GM19025 (cell line): Measurements from ENCODE around the gene BPIFB4.
"Not testable (repeated sequence)": the region's sequence is repeated elsewhere in the genome, so short reads cannot be mapped to it uniquely, and the experiment has no call there.

Experiments used
- ATAC-seq: cut with Tn5 transposase; IDR thresholded peaks from one replicate; pipeline ENCODE4 v1.9.1; 2021; ENCODE audit warnings: mild to moderate bottlenecking, low read depth, moderate library complexity; ENCODE audit not compliant: unreplicated experiment

BPIFB4 gene

DNA sequence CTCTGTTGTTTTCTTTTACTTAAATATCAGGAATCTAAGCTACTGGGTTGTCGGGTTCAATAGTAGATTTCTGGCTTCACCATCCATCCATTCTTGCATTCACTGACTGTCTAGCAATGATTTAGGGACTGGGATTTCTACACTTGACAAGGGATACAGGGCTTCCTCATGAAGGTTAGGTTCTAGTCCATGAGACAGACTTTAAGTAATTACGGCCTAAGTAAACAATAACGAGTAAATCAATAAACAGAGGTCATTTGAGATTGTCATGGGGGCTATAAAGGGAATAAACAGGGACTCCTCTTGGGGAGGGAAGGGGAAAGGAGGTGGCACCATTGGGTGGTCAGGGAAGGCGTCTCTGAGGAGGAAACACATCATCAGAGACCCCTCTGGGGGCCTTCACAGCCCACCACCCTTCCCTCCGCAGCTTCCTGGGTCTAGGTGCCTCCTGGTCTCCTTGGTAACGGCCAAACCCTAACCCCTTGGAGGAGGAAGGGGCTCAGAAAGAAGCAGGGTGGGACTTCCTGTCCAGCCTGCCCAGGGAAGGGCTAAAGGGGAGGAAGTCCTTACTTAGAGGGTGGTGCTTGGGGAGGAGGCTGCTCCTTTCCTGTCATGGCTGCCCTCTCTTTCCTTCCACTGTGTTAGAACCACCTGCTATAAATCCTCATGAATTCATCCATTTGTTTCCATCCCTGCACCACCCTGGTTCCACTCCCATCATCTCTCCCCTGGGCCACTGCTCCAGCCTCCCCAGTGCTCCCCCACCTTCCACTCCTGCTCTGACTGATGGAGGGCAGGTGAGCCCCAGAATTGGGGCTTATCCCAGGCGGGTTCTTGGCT is 33.3 kb downstream of the BPIFB4 start:
- ATAC-seq: no peak

GRCh38 chr20:33113387-33113908 is 34.0 kb downstream of the BPIFB4 start:
- no peak for ATAC-seq

DNA sequence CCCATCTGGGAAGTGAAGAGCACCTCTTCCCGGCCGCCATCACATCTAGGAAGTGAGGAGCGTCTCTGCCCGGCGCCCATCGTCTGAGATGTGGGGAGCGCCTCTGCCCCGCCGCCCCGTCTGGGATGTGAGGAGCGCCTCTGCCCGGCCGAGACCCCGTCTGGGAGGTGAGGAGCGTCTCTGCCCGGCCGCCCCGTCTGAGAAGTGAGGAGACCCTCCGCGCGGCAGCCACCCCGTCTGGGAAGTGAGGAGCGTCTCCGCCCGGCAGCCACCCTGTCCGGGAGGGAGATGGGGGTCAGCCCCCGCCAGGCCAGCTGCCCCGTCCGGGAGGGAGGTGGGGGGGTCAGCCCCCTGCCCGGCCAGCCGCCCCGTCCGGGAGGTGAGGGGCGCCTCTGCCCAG is 36.1 kb downstream of the BPIFB4 start:
- ATAC-seq: not testable (repeated sequence)

- ATAC-seq: no peak
These were observed 40.6 kb downstream of the BPIFB4 start for GRCh38 chr20:33119725-33120720.

DNA sequence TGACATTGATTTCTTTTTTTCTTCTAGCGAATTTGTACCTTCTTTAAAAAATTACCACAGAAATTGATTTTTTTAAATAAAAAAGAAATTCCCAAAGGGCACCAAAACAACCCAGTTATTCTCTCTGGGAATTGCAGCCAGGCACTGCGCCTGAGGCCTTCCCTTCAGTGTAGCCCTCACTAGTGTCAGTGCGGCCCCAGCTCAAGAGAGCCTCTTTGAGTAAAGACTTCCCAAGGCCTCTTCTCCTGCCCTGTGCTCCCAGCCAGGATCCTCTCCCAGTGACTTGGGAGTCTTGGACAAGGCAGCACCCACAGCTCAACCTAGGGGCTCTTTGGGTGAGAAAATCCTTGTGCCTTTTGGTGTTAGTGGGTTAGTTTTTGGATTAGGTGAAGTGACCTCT is 41.5 kb downstream of the BPIFB4 start:
- ATAC-seq: no peak

DNA sequence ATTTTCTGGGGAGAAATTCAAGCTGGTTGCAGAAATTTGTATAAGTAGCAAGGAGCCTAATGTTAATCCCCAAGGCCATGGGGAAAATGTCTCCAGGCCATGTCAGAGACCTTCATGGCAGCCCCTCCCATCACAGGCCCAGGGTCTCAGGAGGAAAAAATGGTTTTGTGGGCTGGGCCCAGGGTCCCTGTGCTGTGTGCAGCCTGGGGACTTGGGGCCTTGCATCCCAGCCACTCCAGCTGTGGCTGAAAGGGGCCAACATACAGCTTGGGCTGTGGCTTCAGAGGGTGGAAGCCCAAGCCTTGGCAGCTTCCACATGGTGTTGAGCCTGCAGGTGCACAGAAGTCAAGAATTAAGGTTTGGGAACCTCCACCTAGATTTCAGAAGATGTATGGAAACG is 42.9 kb downstream of the BPIFB4 start:
- not testable (repeated sequence) for ATAC-seq

DNA sequence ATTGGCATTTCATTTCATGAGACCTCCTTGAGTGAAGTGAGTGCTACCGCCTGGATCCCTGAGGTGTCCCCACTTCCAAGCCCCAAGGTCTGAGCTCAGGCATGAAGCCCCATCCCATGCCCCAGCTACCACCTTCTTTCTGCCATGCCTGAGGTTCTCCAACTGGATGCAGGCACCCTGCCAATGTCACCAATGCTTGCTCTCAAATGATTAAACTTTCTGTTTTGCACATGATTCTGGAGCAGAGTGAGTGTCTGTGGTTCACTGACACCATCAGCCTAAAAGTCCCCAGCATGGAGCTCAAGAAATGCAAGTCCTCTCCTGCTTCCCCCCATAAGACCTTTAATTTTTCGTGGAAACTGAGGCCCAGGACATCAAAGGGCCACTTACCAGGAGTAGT is 44.8 kb downstream of the BPIFB4 start:
- no peak for ATAC-seq

DNA sequence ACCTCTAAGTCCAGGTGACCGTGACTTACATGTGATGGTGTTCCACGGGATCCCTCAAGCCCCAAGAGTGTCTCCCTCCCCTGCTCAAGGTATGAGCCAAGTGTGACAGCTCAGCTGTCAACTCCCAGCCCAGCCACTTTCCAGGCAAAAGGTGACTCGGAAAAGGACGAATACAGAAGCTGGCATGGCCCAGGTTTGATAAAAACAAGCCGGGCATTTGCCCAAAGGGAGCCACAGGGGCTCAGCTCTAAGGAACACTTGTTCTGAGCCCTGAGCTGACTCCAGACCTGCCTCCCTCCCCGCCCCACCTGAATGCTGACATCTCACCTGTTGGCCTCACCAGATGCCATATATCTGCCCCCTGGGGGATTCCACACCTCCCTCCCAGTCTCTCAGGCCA is 45.6 kb downstream of the BPIFB4 start:
- no peak for ATAC-seq

DNA sequence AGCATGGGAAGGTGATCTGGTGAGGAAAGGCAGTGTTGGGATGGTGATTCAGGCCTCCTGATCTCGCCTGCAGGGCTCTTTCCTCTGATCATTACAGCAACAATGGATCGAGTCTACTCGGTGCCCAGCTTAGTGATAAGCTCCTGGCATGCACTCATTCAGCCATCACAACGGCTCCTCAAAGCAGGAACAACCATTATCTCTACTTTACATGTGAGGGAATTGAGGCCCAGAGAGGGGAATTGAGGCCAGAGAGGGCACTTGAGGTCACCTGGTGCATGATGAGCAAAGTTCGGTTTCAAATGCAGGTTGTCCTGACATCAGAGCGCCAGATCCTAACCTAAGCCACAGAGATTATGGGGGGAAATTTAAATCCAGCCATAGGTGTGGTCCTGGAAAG is 46.5 kb downstream of the BPIFB4 start:
- ATAC-seq: no peak

DNA sequence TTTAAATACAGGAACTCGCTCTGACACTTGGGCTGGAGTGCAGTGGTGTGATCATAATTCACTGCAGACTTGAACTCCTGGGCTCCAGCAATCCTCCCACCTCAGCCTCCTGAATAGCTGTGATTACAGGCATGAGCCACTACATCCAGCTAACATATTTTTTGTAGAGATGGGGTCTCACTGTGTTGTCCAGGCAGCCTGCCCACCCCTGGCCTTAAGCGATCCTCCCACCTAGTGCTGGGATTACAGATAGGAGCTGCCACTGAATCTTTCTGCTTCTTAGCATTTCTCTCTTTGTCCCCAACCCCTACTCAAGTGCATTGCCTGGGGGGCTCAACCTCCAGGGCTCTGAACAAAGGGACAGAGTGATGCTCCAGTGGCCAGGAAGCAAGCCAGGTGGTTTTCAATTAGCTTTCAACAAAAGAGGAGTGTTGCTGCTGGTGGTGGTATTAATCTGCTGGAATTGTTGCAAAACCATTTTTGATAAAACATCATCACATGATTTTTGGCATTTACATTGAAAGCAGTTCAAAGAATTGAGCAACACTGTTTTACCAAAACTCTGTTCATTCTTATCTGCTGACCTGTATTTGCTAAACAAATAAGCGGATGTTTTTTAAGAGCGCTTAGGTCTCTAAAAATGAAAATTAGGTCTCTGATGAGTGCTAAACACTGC is 48.1 kb downstream of the BPIFB4 start:
- no peak for ATAC-seq

DNA sequence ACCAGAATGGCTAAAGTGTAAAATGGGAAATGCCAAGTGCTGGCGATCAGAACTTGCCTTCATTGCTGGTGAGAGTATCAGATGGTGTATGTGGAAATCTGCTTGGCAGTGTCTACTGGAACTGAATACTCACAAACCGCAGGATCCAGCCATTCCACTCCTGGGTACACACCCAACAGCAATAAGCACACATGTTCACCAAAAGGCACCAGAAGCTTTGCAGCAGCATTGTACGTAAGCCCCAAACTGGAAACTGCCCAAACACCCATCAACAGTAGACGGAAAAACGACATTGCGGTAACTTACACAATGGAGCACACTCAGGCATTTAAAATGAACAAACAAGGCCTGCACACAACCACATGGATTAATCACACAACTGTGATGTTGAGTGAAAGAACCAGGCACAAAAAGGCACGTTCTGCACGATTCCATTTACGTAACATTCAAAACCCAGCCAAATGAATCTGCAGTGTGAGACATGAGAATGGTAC is 51.2 kb downstream of the BPIFB4 start:
- no peak for ATAC-seq

GRCh38 chr20:33131949-33132473 is 52.6 kb downstream of the BPIFB4 start:
- ATAC-seq: no peak

- ATAC-seq: no peak
These were observed 53.3 kb downstream of the BPIFB4 start for GRCh38 chr20:33132513-33133372.

GRCh38 chr20:33133373-33133941 is 54.0 kb downstream of the BPIFB4 start:
- no peak for ATAC-seq

DNA sequence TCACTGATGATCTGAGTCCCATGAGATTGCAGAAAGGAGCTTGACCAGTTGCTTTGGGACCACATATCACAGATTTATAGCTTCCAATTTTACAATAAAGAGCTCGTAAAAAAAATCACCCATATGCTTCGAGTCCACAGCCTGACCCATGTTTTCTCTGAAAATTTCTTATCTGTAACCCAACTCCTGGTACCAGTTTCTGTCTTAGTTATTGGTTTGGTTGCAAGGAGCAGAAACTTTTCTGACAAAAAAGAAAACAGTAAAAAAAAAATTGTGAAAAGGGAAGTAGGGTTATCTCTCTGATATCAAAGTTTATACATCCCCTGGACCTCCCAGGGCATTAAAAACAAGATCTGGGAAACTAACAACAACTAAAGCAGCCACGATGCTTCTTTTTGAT is 57.8 kb downstream of the BPIFB4 start:
- no peak for ATAC-seq

DNA sequence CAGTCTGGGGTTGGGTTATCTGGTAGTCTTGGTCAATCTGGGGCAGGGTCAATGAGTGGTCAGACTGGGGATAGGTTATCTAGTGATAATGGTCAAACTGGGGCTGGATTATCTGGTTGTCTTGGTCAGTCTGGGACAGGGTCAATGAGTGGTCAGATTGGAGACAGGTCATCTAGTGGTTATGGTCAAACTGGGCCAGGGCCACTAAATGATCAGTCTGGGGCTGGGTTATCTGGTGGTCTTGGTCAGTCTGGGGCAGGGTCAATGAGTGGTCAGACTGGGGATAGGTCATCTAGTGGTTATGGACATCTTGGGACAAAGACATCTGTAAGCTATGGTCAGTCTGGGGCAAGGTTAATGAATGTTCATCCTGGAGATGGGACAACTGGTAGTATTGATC is 60.0 kb downstream of the BPIFB4 start:
- no peak for ATAC-seq

- ATAC-seq: no peak
These were observed 66.1 kb downstream of the BPIFB4 start for GRCh38 chr20:33145521-33145920.

- ATAC-seq: no peak
These were observed 67.9 kb downstream of the BPIFB4 start for GRCh38 chr20:33147299-33147698.

- ATAC-seq: no peak
These were observed 68.6 kb downstream of the BPIFB4 start for GRCh38 chr20:33148040-33148439.
